B cell (primary cell): ENCODE data around the gene ZBTB21. TPM values are rescaled to one million over a fixed set of nuclear protein-coding genes. Genes with fewer than 3 reads are reported as not detected.
A peak's percentile ranks its signal among the peaks of the same experiment; 100 is the strongest.

ENCODE experiments used
- ATAC-seq: fragments of 200-7000 bp; cut with Tn5 transposase; one replicate; pipeline ENCODE4 v1.10.0; 2021; ENCODE audit warnings: low read depth, mild to moderate bottlenecking, moderate number of reproducible peaks, moderate library complexity
- CTCF ChIA-PET: fragments of 350-600 bp; sonication (Branson Sonifier 250); formaldehyde crosslinking; loops from one replicate; lab custom pipeline; 2021; ENCODE audit warnings: antibody characterized with exemption, inconsistent platforms; lab: Charles Lee
- POLR2A ChIA-PET: fragments of 350-600 bp; sonication (Branson Sonifier 250); formaldehyde crosslinking; loops from one replicate; lab custom pipeline; 2021; ENCODE audit warnings: antibody characterized with exemption; lab: Charles Lee
- DNase-seq: peaks from one replicate; pipeline ENCODE4 v3.0.0; 2013
- H2AFZ ChIP-seq: 2 replicates; pipeline ENCODE4 v1.6.1; 2012; ENCODE audit warnings: mild to moderate bottlenecking, low read depth, low read length; ENCODE audit not compliant: insufficient read depth, poor library complexity, severe bottlenecking
- H3K27ac ChIP-seq, 2 donors: 1 replicate in 1 of 2; 2 replicates in 1 of 2; pipeline ENCODE4 v1.5.1; 2012 to 2013; ENCODE audit warnings: low read length in 2 of 2, mild to moderate bottlenecking in 2 of 2, moderate library complexity in 1 of 2
- H3K27me3 ChIP-seq, 4 experiments: fragments of 200-600 bp in 1 of 4; sonication (generic) in 1 of 4; replicated peaks in 1 of 4; 1 replicate in 2 of 4; 2 replicates in 2 of 4; pipeline versions ENCODE4 v1.6.1 to v1.7.0; 2013 to 2016; ENCODE audit warnings: low read length in 3 of 4, mild to moderate bottlenecking in 2 of 4, mixed read lengths in 1 of 4, moderate library complexity in 1 of 4; ENCODE audit not compliant: insufficient read depth in 4 of 4, control insufficient read depth in 3 of 4; ENCODE audit errors: control extremely low read depth in 1 of 4
- H3K36me3 ChIP-seq, 2 experiments: replicated peaks in 1 of 2; 1 replicate in 1 of 2; 2 replicates in 1 of 2; pipeline versions ENCODE4 v1.6.1 to v1.7.1; 2013; ENCODE audit warnings: low read length in 1 of 2; ENCODE audit not compliant: insufficient read depth in 2 of 2, control insufficient read depth in 1 of 2; ENCODE audit errors: control extremely low read depth in 1 of 2, extremely low read depth in 1 of 2
- H3K4me1 ChIP-seq, 2 donors: fragments of 200-600 bp in 1 of 2; sonication (generic) in 1 of 2; 1 replicate in 1 of 2; 2 replicates in 1 of 2; pipeline versions ENCODE4 v1.5.1 to v1.6.1; 2013 to 2017; ENCODE audit warnings: low read length in 2 of 2; ENCODE audit not compliant: control insufficient read depth in 2 of 2, insufficient read depth in 2 of 2
- H3K4me2 ChIP-seq: replicated peaks from 2 replicates; pipeline ENCODE3; 2012; ENCODE audit warnings: mild to moderate bottlenecking, low read depth, low read length; ENCODE audit not compliant: poor library complexity, severe bottlenecking
- H3K4me3 ChIP-seq, 5 experiments: fragments of 200-600 bp in 1 of 5; sonication (generic) in 1 of 5; 1 replicate in 3 of 5; 2 replicates in 2 of 5; pipeline versions ENCODE4 v1.5.1 to v1.7.0; 2011 to 2016; ENCODE audit warnings: low read length in 4 of 5, mild to moderate bottlenecking in 4 of 5, low read depth in 2 of 5, control low read depth in 1 of 5, moderate library complexity in 1 of 5; ENCODE audit not compliant: insufficient read depth in 1 of 5; ENCODE audit errors: control extremely low read depth in 1 of 5, extremely low read depth in 1 of 5
- H3K79me2 ChIP-seq: fragments of 200-600 bp; sonication (generic); one replicate; pipeline ENCODE4 v1.6.0; 2016; ENCODE audit warnings: low read length; ENCODE audit not compliant: control insufficient read depth, insufficient read depth
- H3K9ac ChIP-seq: fragments of 200-600 bp; sonication (generic); 2 replicates; pipeline ENCODE4 v1.6.1; 2017; ENCODE audit warnings: mild to moderate bottlenecking, low read length, moderate library complexity
- H3K9me3 ChIP-seq, 3 donors: one replicate each; pipeline versions ENCODE4 v1.6.1 to v1.7.1; 2013; ENCODE audit warnings: low read length in 2 of 3; ENCODE audit not compliant: control insufficient read depth in 2 of 3, insufficient read depth in 1 of 3; ENCODE audit errors: control extremely low read depth in 1 of 3
- H4K20me1 ChIP-seq: 2 replicates; pipeline ENCODE4 v1.6.0; 2012; ENCODE audit warnings: mild to moderate bottlenecking, low read length; ENCODE audit not compliant: insufficient read depth, control insufficient read depth, poor library complexity, severe bottlenecking
- H3K27ac Mint-ChIP-seq: one replicate; pipeline ENCODE4 v1.8.0; 2021; ENCODE audit warnings: mixed read lengths
- H3K27me3 Mint-ChIP-seq: one replicate; pipeline ENCODE4 v1.8.0; 2021; ENCODE audit warnings: mixed read lengths
- H3K4me1 Mint-ChIP-seq: one replicate; pipeline ENCODE4 v1.8.0; 2021; ENCODE audit warnings: mixed read lengths
- H3K4me3 Mint-ChIP-seq: one replicate; pipeline ENCODE4 v1.8.0; 2021; ENCODE audit warnings: mixed read lengths
- H3K9me3 Mint-ChIP-seq: one replicate; pipeline ENCODE4 v1.8.0; 2022; ENCODE audit warnings: mixed read lengths; ENCODE audit not compliant: insufficient read depth
- CTCF ChIP-seq: fragments of 200-600 bp; IDR thresholded peaks from one replicate; pipeline ENCODE4 v1.8.0; 2022; ENCODE audit warnings: antibody characterized with exemption, mild to moderate bottlenecking
- EZH2 ChIP-seq: IDR thresholded peaks from 2 replicates; pipeline ENCODE4 v1.6.1; 2012; ENCODE audit warnings: borderline replicate concordance, low read depth, mild to moderate bottlenecking, moderate library complexity, low read length; ENCODE audit not compliant: insufficient read depth, poor library complexity, severe bottlenecking
- WGBS: methylation state at CpG from one replicate; pipeline ENCODE4 v1.1.5; 2013; ENCODE audit warnings: missing lambda C conversion rate; ENCODE audit not compliant: insufficient coverage; 5-methylcytosine and 5-hydroxymethylcytosine counted together
- intact Hi-C: fragments of 100-400 bp; cut with micrococcal nuclease; formaldehyde crosslinking; loops from one replicate; pipeline ENCODE4 v1.10.0; 2022
- polyA plus RNA-seq: library from polyadenylated mRNA; depleted of rRNA; stranded (reverse); fragments of >200 nt; gene quantifications from 2 replicates; pipeline ENCODE4 v1.2.3, GENCODE V29; 2012
- total RNA-seq, 2 donors: library from RNA; stranded (reverse); fragments of 120-200 nt in 1 of 2; gene quantifications; 1 replicate in 1 of 2; 2 replicates in 1 of 2; pipeline versions ENCODE4 v1.2.3 to v1.2.4, GENCODE V29; 2013 to 2022

Gene ZBTB21
- total and polyA plus RNA-seq, 2 donors (not counting 1 experiment from before 2014, with no cell fraction given) = 12.4 to 40.1 TPM

- ATAC-seq (peak; percentile 35), DNase-seq (peak; percentile 26)
- intact Hi-C loops = no loop called here
- 4% methylated on average over 66 of the region's 67 CpGs for WGBS
- Mint-ChIP-seq H3K4me3 (peak overlapping the region; percentile 74), H3K27me3 (peaks cover 33% of the 10 kb centered on the region), H3K27ac (no peak overlapping the region), H3K4me1 (peaks cover 16% of the 10 kb centered on the region), H3K9me3 (no peaks in the 10 kb centered on the region)
- peaks cover 0 to 6% (median 0%) of the 10 kb centered on the region in 3 donors for H3K9me3 ChIP-seq
- H3K27ac ChIP-seq = no peak overlapping the region
- CTCF ChIA-PET = interaction anchor here (0.8 kb wide), 1 partner anchor 8 kb away, joined by 3 read pairs; no protein-coding TSS in a partner anchor
- no peaks in the 10 kb centered on the region for H3K79me2 ChIP-seq
- peak overlapping the region; percentile 51 for H3K9ac ChIP-seq
- H3K36me3 ChIP-seq = no peaks in the 10 kb centered on the region
- peaks cover 17 to 19% of the 10 kb centered on the region in 2 donors for H3K4me1 ChIP-seq
- TF ChIP-seq EZH2 (no peak), CTCF (no peak)
- H3K4me2 ChIP-seq = peak overlapping the region; percentile 88
- no peaks in the 10 kb centered on the region for H4K20me1 ChIP-seq
- H3K27me3 ChIP-seq = peaks cover 0 to 32% (median 7%) of the 10 kb centered on the region in 4 experiments
- H2AFZ ChIP-seq = peak overlapping the region; percentile 66
- H3K4me3 ChIP-seq = peak overlapping the region in 3 of 5 experiments; percentile 33 to 48 (median 42)
- POLR2A ChIA-PET = no interaction called here
Measured at GRCh38 chr21:41953249-41953830, 56.8 kb downstream of the ZBTB21 start.

- Histone ChIP-seq H4K20me1 (no peaks in the 10 kb centered on the region), H3K9me3 (peaks cover 0 to 6% (median 0%) of the 10 kb centered on the region in 3 donors), H3K4me3 (peak overlapping the region in 3 of 5 experiments; percentile 33 to 48 (median 42)), H3K9ac (no peak overlapping the region), H3K4me1 (peaks cover 17 to 19% of the 10 kb centered on the region in 2 donors), H3K79me2 (no peaks in the 10 kb centered on the region), H3K27me3 (peaks cover 0 to 27% (median 7%) of the 10 kb centered on the region in 4 experiments), H2AFZ (peak overlapping the region; percentile 66), H3K27ac (no peak overlapping the region), H3K36me3 (no peaks in the 10 kb centered on the region), H3K4me2 (peak overlapping the region; percentile 88)
- Mint-ChIP-seq H3K4me3 (peak overlapping the region; percentile 74), H3K4me1 (peaks cover 16% of the 10 kb centered on the region), H3K27me3 (peaks cover 33% of the 10 kb centered on the region), H3K27ac (no peak overlapping the region), H3K9me3 (no peaks in the 10 kb centered on the region)
- POLR2A ChIA-PET = no interaction called here
- ATAC-seq = no peak
- DNase-seq = no peak
- TF ChIP-seq CTCF (no peak), EZH2 (no peak)
- WGBS = 41% methylated on average over 30 of the region's 30 CpGs
- intact Hi-C loops = no loop called here
- CTCF ChIA-PET = interaction anchor here (0.8 kb wide), 1 partner anchor 9 kb away, joined by 3 read pairs; no protein-coding TSS in a partner anchor
Measured at GRCh38 chr21:41952568-41953248, 57.5 kb downstream of the ZBTB21 start.
